Measurements from ENCODE around the gene TTC21B. TPM values are rescaled to one million over a fixed set of nuclear protein-coding genes. Genes with fewer than 3 reads are reported as not detected.

The TTC21B gene
- total RNA-seq, 2 donors from 2014 or later: 23.7 to 34.1 TPM

DNA sequence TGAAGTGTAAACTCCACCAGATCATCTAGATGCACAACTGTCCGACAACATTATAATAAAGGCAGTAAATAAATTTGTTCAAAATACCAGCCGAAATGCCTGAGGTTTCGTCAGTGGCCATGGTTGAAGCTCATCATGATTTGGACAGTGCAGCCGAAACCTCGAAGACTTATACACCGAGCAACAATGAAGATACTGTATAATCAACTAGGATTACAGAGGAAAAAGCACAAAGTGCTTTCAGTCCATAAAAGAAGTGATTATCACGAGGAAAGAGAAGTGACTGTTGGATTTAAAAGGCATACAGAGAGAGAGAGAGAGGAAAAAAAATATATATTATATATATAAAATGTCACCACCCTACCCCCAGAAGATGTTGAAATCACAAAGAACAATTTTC lies 107.5 kb downstream of the TTC21B start:
- no peak overlapping the region for H3K27ac ChIP-seq
- TF ChIP-seq, protein P1, sequence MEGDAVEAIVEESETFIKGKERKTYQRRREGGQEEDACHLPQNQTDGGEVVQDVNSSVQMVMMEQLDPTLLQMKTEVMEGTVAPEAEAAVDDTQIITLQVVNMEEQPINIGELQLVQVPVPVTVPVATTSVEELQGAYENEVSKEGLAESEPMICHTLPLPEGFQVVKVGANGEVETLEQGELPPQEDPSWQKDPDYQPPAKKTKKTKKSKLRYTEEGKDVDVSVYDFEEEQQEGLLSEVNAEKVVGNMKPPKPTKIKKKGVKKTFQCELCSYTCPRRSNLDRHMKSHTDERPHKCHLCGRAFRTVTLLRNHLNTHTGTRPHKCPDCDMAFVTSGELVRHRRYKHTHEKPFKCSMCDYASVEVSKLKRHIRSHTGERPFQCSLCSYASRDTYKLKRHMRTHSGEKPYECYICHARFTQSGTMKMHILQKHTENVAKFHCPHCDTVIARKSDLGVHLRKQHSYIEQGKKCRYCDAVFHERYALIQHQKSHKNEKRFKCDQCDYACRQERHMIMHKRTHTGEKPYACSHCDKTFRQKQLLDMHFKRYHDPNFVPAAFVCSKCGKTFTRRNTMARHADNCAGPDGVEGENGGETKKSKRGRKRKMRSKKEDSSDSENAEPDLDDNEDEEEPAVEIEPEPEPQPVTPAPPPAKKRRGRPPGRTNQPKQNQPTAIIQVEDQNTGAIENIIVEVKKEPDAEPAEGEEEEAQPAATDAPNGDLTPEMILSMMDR (IDR thresholded peaks at IDR 0.05): no peak
- no peak overlapping the region for H3K4me3 ChIP-seq
- no peaks in the 10 kb centered on the region for H3K27me3 ChIP-seq (replicated peaks; ENCODE audit: insufficient read depth)
- DNase-seq (ENCODE audit: low spot score) (no peak), ATAC-seq (ENCODE audit: insufficient number of reproducible peaks, low FRiP score, low read depth) (no peak)
- H3K4me1 ChIP-seq (ENCODE audit: control insufficient read depth in 1 of 2, low read depth in 2 of 2): no peaks in the 10 kb centered on the region
- no peaks in the 10 kb centered on the region for H3K36me3 ChIP-seq
- peaks cover 6% of the 10 kb centered on the region for H3K9me3 ChIP-seq

- TF ChIP-seq, protein P1 (IDR thresholded peaks at IDR 0.05): no peak
- ATAC-seq (ENCODE audit: insufficient number of reproducible peaks, low FRiP score, low read depth): no peak
- H3K4me3 ChIP-seq: no peak overlapping the region
These were observed 109.4 kb downstream of the TTC21B start for GRCh38 chr2:165844216-165844615.

GRCh38 chr2:165843351-165843750 lies 110.2 kb downstream of the TTC21B start:
- Histone ChIP-seq H3K9me3 (no peaks in the 10 kb centered on the region), H3K4me3 (no peak overlapping the region), H3K27me3 (replicated peaks; ENCODE audit: insufficient read depth) (no peaks in the 10 kb centered on the region), H3K27ac (no peak overlapping the region), H3K36me3 (no peaks in the 10 kb centered on the region), H3K4me1 (ENCODE audit: control insufficient read depth in 1 of 2, low read depth in 2 of 2) (no peaks in the 10 kb centered on the region)
- ATAC-seq (ENCODE audit: insufficient number of reproducible peaks, low FRiP score, low read depth) (no peak), DNase-seq (ENCODE audit: low spot score) (no peak)
- TF ChIP-seq, protein P1 (IDR thresholded peaks at IDR 0.05): no peak

More at GRCh38 chr2:165844216-165844615, 109.4 kb downstream of the TTC21B start:
- no peaks in the 10 kb centered on the region for H3K36me3 ChIP-seq
- H3K27ac ChIP-seq: no peak overlapping the region
- H3K9me3 ChIP-seq: no peaks in the 10 kb centered on the region
- no peak for DNase-seq (ENCODE audit: low spot score)
- H3K27me3 ChIP-seq (replicated peaks; ENCODE audit: insufficient read depth): no peaks in the 10 kb centered on the region
- no peaks in the 10 kb centered on the region for H3K4me1 ChIP-seq (ENCODE audit: control insufficient read depth in 1 of 2, low read depth in 2 of 2)

DNA sequence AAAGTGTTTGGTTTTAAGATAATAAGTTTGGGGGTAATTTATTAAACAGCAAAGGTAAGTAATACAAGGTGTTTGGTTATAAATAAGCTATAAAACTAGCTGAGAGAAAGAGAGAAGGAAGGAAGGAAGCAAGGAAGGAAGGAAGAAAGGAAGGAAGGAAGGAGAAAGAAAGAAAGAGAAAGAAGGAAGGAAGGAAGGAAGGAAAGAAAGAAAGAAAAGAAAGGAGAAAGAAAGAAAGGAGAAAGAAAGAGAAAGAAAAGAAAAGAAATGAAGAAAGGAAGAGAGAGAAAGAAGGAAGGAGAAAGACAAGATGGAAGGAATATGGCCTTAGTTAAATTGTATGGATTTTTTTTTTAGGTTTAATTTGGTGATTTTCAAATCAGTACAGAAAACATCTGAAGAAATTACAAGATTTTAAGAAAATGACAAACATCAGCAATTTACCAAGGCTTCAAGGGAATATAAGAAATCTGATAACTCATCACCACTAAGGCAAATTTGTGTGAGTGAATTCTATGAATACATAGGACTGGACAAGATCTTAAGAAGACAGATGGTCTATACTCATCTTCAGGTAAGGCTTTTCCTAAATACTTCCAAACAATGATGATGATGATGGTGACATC lies 113.1 kb downstream of the TTC21B start:
- H3K9me3 ChIP-seq: no peaks in the 10 kb centered on the region
- TF ChIP-seq, protein P1 (IDR thresholded peaks at IDR 0.05): no peak
- no peak overlapping the region for H3K27ac ChIP-seq
- no peak overlapping the region for H3K4me3 ChIP-seq
- H3K27me3 ChIP-seq (replicated peaks; ENCODE audit: insufficient read depth): no peaks in the 10 kb centered on the region
- ATAC-seq (ENCODE audit: insufficient number of reproducible peaks, low FRiP score, low read depth) (no peak), DNase-seq (ENCODE audit: low spot score) (no peak)
- no peaks in the 10 kb centered on the region for H3K36me3 ChIP-seq
- peaks cover 0 to 12% of the 10 kb centered on the region in 2 donors for H3K4me1 ChIP-seq (ENCODE audit: control insufficient read depth in 1 of 2, low read depth in 2 of 2)

- H3K27me3 ChIP-seq (replicated peaks; ENCODE audit: insufficient read depth): no peaks in the 10 kb centered on the region
- ATAC-seq (ENCODE audit: insufficient number of reproducible peaks, low FRiP score, low read depth) (no peak), DNase-seq (ENCODE audit: low spot score) (no peak)
- no peak overlapping the region for H3K27ac ChIP-seq
- no peaks in the 10 kb centered on the region for H3K9me3 ChIP-seq
- H3K36me3 ChIP-seq: no peaks in the 10 kb centered on the region
- H3K4me3 ChIP-seq: no peak overlapping the region
- H3K4me1 ChIP-seq (ENCODE audit: control insufficient read depth in 1 of 2, low read depth in 2 of 2): peaks cover 0 to 12% of the 10 kb centered on the region in 2 donors
- TF ChIP-seq, protein P1 (IDR thresholded peaks at IDR 0.05): no peak
These were observed 114.0 kb downstream of the TTC21B start for GRCh38 chr2:165839610-165840009.

Data from thoracic aorta (tissue), 2 donors.